DMS53 (cell line): ENCODE data around the gene STARD8.
"Not testable (repeated sequence)": the region's sequence is repeated elsewhere in the genome, so short reads cannot be mapped to it uniquely, and the experiment has no call there.

Source experiments
- DNase-seq: peaks from one replicate; lab custom pipeline; 2025; lab: John Stamatoyannopoulos, UW

Gene STARD8

GRCh38 chrX:68719181-68719903 is 71.9 kb downstream of the STARD8 start:
- DNase-seq: no peak

DNA sequence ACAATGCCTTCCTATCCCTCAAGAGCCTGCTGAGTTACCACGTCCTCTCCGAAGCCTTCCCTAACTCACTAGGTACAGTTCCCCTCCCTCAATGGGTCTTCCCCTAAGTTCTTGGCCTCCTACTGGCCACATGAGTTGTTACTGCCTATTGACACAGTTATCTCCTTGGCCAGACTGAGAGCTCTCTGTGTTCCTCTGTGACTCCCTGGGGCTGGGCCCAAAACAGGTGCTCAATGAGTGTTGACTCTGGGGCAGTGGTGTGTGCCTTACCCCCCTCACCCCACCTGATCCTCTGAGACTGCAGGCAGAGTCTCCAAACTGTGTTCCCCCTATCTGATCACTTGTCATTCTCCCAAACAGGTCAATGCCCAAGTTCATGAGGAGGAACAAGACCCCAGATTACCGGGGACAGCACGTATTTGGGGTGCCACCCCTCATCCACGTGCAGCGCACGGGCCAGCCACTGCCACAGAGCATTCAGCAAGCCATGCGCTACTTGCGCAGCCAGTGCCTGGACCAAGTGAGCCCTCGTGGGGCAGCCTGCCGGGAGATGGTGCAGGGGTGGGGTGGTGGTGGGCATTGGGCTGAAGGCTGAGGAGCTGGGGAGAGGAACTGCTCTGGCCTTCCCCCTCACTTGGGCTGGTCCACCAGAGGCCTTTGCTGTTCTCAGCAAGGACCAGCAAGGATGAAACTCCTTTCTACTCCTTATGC is 72.6 kb downstream of the STARD8 start:
- peak; percentile 31 for DNase-seq

DNA sequence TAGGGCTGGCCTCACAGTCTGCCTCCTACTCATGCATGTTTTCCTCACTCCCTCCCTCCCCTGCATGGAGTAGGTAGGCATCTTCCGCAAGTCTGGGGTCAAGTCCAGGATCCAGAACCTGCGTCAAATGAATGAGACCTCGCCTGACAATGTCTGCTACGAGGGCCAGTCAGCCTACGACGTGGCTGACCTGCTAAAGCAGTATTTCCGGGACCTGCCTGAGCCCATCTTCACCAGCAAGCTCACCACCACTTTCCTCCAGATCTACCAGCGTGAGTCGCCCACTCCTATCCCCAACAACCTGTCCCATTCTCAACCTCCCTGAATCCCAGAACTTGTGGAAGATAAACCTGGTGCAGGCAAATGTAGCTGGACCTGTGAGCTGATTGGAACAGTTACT is 73.4 kb downstream of the STARD8 start:
- no peak for DNase-seq

GRCh38 chrX:68721546-68721945 is 74.1 kb downstream of the STARD8 start:
- DNase-seq: no peak

DNA sequence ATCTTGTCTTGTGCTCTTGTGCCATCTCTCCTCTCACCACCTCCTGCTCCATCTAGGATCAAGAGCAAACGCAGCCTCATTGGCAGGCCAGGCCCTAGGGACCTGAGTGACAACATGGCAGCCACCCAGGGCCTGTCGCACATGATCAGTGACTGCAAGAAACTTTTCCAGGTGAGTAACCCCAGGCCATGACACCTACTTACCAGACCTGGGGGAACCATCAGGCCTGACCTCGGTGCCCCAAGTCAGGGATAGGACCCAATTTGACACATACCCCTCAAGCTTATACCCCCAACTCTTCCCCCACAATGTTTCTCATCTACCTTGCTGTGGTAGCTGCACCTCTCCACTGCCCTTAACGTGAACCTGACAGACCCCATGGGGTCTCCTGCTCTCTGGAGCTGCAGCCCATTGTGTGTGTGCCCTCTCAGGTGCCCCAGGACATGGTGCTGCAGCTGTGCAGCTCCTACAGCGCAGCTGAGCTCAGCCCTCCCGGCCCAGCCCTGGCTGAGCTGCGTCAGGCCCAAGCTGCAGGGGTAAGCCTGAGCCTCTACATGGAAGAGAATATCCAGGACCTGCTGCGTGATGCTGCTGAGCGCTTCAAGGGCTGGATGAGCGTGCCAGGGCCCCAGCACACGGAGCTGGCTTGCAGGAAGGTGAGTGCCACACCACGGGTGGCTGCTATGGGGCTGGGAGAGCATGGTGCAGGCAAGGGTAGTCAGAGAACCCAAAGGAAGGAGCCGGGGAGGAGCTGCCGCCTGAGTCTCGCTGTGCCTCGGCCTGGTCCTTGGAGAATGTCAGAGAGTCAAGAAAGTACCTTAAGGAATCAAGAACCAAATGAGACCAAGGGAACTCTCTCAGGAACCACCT is 74.8 kb downstream of the STARD8 start:
- DNase-seq: no peak

DNA sequence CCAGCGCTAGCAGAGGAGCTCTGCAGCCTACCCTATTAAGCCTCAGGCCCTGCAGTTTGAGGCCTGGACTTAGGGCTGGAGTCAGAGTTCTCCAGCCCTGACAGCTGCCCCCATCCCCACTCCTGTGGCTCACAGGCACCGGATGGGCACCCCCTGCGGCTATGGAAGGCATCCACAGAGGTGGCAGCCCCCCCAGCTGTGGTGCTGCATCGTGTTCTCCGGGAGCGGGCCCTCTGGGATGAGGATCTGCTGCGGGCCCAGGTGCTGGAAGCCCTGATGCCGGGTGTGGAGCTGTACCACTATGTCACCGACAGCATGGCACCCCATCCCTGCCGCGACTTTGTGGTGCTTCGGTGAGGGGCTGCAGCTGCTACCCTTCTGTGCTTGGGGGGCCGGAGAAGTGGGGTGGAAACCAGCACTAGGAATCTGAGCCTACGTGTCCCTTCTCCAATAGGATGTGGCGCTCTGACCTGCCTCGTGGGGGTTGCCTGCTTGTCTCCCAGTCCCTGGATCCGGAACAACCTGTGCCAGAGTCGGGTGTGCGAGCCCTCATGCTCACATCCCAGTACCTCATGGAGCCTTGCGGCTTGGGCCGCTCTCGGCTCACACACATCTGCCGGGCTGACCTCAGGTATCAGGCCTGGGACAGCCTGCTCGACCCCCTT is 76.2 kb downstream of the STARD8 start:
- DNase-seq: no peak

DNA sequence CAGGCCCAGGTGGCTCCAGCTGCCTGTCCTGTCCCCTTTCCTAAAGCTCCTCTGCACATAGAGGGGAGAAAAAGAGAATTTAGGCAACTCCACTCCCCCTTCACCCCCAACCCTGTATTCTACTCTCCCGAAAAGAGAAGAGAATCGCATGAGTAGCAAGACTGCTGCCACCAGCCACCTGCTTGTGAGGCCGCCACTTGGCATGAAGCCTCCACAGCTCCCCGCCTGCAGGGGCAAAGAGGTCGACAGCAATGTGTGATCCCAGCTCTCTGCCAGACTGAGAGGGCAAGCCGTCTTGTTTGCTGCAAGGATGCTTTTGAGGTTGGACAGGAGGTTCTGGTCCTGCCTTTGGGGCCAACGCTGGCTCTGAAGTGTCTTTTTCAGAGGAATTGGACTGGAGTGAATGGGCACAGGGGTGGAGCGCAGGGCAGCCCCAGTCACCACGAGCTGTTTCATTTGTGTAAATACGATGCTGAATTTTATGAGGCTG is 77.1 kb downstream of the STARD8 start:
- DNase-seq: no peak

DNA sequence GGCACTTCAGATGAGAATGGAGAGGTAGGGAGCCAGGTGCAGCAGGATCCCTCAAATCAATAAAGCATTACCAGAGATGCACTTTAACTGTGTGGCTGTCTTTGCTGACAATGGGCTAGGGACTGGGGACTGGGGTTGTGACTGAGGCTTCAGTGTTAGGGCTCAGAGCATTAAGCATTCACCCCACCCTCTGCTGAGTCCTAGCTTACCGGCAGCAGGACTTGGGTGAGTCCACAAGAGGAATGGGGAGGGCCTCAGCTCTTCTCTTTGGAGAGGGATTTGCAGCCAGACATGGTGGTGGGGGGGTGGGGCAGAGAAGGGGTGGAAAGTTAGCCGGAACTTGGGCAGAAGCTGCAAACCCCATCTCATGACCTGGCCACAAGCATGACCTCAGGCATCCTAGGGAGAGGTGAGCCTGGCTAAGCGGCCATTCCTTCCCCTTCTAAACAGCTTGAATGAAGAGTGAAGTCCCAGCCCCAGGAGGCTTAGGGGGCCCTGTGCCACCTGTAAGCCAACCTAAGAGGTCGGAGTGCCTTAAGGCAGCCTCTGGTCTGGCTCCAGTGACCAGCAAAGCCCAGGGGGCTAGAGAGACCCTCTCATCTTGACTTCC is 78.4 kb downstream of the STARD8 start:
- DNase-seq: no peak

DNA sequence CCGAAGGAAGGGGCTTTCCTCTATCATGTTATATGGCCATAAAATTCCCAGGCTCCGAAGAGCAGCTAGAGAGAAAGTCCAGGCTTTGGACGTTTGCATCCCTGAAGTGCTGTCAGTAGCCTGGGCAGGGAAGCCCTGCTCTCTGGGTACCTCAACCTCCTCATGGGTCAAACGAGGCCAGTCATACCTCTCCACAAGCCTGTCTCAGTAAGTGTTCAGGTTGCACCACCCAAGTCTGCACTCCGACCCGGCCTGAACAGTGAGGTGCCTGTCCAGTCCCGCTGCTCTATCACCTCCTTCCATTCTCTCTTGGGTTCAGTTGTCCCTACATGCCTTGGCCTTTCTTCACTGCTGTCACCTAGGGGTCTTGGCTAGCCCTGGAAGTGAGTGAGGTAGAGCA is 78.9 kb downstream of the STARD8 start:
- no peak for DNase-seq

GRCh38 chrX:68727696-68728095 is 80.2 kb downstream of the STARD8 start:
- no peak for DNase-seq

DNA sequence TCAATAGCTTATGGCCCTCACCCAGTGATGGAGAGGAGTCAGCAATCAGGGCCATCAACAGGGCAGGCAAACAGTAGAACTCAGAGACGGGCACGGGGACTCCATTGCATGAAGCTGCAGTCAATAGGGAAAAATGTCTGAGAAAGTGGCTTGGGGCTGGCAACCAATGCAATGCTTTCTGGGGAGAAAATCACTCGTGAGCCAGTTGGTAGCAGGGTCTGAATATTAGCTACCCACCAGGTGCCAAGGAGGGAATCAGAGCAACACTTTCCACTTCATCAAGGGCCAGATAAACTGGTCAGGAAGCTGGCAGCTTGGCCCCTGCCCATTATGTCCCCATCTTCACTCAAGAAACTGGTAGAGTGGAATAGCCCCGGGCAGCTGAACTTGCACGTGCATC is 80.7 kb downstream of the STARD8 start:
- no peak for DNase-seq

GRCh38 chrX:68731254-68731653 is 83.8 kb downstream of the STARD8 start:
- no peak for DNase-seq

GRCh38 chrX:68732906-68733493 is 85.5 kb downstream of the STARD8 start:
- DNase-seq: peak; percentile 71

- DNase-seq: no peak
Measured at GRCh38 chrX:68735266-68735665, 87.8 kb downstream of the STARD8 start.

- DNase-seq: not testable (repeated sequence)
Measured at GRCh38 chrX:68741864-68742263, 94.4 kb downstream of the STARD8 start.

GRCh38 chrX:68743754-68744153 is 96.3 kb downstream of the STARD8 start:
- DNase-seq: no peak

DNA sequence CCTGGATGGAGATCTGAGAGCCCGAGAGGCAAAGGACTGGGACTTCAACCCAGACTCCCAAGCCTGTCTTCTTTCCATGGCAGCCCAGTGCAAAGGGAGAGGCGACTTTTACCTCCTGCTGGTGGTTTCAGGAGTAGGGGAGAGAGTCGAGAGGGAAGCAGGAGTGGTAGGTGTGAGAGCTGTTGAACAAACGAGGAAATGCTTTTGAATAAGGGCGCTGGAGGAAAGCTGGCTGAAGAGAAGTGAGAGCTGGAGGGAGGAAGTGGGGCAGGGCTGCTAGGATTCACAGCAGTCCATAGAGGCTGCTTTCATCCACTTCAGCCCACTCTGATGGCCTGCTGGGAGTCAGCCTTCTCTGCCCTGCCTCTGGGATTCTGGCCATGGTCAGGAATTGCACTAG is 99.5 kb downstream of the STARD8 start:
- peak; percentile 29 for DNase-seq

DNA sequence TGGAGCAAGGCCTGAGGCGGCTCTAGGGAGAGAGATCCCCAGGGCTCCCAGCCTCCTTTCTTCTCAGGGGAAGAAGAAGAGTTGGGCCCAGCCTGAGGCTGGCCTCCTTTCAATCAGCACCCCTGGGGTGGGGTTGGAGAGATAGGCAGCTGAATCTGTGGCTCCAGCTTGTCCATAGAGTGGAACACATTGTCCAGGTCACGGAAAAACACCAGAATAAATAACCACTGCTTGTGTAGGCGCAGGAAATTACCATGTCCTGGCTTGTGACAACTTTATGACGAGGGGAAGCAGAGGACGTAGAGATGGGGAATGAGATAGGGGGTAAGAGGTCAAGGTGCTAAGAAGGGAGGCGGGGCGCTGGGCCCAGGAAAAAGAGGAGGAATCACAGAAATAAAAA is 100.6 kb downstream of the STARD8 start:
- DNase-seq: no peak

- no peak for DNase-seq
Measured at GRCh38 chrX:68749426-68749825, 102.0 kb downstream of the STARD8 start.

DNA sequence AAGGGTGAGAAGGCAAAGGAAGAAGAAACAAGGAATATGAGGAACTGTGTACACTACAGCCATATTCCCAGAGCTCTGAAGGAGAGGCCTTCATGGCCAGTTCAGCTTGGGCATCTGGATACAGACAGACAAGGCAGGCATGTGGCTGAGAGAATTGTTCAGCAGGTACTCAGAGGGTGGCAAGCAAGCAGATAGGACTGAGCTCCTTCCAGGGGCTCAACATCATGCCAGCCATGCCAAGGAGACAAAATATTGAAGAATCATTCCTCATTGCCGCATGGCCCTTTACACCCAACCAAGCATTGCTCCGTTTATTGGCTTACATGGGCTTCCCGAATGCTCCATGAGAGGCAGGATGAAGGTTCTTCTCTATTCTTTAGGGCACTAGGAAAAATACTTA is 102.8 kb downstream of the STARD8 start:
- no peak for DNase-seq

- DNase-seq: no peak
Measured at GRCh38 chrX:68751372-68751771, 103.9 kb downstream of the STARD8 start.
